BLaER1 treated with 17β-estradiol and CSF1 and Interleukin-3, amounts not matched to agents 10 nM and 100 nM (cell line): Measurements from ENCODE around the gene ZDHHC3.

ENCODE experiments used
- H3K27ac ChIP-seq, 11 experiments: shearing (Covaris generic); formaldehyde crosslinking; 2 replicates each; pipeline ENCODE4 v1.8.1; 2022
- H3K27me3 ChIP-seq, 11 experiments: shearing (Covaris generic); formaldehyde crosslinking; 2 replicates each; pipeline ENCODE4 v1.8.1; 2022
- H3K36me3 ChIP-seq, 11 experiments: shearing (Covaris generic); formaldehyde crosslinking; 2 replicates each; pipeline ENCODE4 v1.8.1; 2022
- H3K4me1 ChIP-seq, 10 experiments: shearing (Covaris generic); formaldehyde crosslinking; 2 replicates each; pipeline ENCODE4 v1.8.1; 2022
- H3K4me2 ChIP-seq, 11 experiments: shearing (Covaris generic); formaldehyde crosslinking; 2 replicates each; pipeline ENCODE4 v1.8.1; 2022
- H3K4me3 ChIP-seq, 10 experiments: shearing (Covaris generic); formaldehyde crosslinking; 2 replicates each; pipeline ENCODE4 v1.8.1; 2022
- H3K9ac ChIP-seq, 11 experiments: shearing (Covaris generic); formaldehyde crosslinking; 2 replicates each; pipeline ENCODE4 v1.8.1; 2022
- H3K9me3 ChIP-seq, 11 experiments: shearing (Covaris generic); formaldehyde crosslinking; replicated peaks in 1 of 11; 2 replicates each; pipeline ENCODE4 v1.8.1; 2022
- H4K20me1 ChIP-seq, 11 experiments: shearing (Covaris generic); formaldehyde crosslinking; 2 replicates each; pipeline ENCODE4 v1.8.1; 2022
- Cebpa-rat ChIP-seq, 11 experiments: shearing (Covaris generic); IDR thresholded peaks; 2 replicates each; pipeline ENCODE4 v1.8.1; 2022

ZDHHC3 gene

DNA sequence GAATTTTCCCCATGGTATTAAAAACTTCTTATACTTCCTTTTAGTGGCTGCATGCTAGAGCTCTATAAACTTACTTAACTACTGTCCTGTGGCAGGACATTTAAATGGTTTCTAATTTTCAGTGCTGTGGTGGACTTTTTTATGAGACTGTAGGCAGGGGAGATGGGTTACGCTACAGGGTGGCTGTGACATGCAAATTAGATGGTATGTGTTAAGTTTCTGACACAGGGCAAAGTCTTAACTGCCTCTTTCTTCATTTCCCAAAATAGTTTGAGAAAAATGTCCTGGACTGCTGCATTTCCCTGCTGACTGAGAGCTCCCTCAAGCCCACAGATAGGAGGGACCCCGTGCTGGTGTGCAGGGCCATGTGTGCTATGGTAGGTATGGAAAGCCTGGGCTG is 79.5 kb downstream of the ZDHHC3 start:
- Histone ChIP-seq H3K4me3 (no peak overlapping the region), H3K36me3 (no peaks in the 10 kb centered on the region), H4K20me1 (no peaks in the 10 kb centered on the region), H3K4me2 (no peak overlapping the region), H3K27me3 (no peaks in the 10 kb centered on the region), H3K9me3 (no peaks in the 10 kb centered on the region), H3K9ac (no peak overlapping the region), H3K4me1 (peaks cover 0 to 8% (median 2%) of the 10 kb centered on the region in 10 experiments; a peak in 6 of 20 replicates), H3K27ac (no peak overlapping the region)
- no peak for TF ChIP-seq Cebpa-rat (IDR thresholded peaks at IDR 0.05)

DNA sequence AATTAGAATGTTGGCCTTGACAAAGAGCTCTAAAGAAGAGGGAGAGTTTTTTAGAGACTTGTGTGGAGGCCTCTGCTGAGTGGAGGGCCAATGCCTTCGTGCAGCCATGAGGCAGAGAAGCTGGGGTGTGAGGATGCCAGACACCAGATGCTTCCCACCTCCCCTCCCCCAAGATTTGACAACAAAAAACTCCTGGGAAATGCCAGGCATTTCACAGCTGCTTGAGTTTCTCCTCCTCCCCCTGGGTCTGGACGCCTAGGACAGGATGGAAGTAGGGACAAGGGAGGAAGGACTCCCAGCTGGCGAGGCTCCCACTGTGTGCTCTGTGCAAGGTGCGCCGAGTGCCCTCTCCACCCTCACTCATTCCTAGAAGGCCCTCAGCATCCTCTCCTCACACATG is 81.5 kb downstream of the ZDHHC3 start:
- no peak overlapping the region for H3K9ac ChIP-seq
- H3K4me3 ChIP-seq = no peak overlapping the region
- H3K36me3 ChIP-seq = no peaks in the 10 kb centered on the region
- H3K27me3 ChIP-seq = no peaks in the 10 kb centered on the region
- H3K4me1 ChIP-seq = peaks cover 0 to 24% (median 2%) of the 10 kb centered on the region in 10 experiments; a peak in 8 of 20 replicates
- no peak for TF ChIP-seq Cebpa-rat (IDR thresholded peaks at IDR 0.05)
- H3K4me2 ChIP-seq = no peak overlapping the region
- H3K27ac ChIP-seq = no peak overlapping the region
- no peaks in the 10 kb centered on the region for H3K9me3 ChIP-seq
- no peaks in the 10 kb centered on the region for H4K20me1 ChIP-seq

DNA sequence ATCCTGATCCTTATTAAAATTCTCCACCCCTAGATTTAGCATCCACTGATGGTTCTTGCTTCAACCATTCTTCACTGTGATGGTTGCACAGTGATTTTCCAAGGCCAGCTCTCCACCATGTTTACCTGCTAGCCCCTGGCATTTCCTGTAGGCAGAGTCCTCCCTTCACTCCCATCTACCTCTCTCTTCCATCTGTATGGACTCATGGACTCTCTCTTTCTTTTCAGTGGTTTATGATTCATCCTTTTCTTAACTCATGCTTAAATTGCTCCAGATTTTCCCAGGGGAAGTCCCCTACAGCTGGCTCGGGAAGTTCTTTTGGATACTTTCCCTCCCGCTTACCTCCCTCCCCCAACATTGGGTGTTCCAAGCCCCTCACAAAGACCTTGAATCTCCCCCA is 82.9 kb downstream of the ZDHHC3 start:
- Histone ChIP-seq H3K4me3 (no peak overlapping the region), H3K27me3 (no peaks in the 10 kb centered on the region), H3K4me1 (peaks cover 0 to 24% (median 2%) of the 10 kb centered on the region in 10 experiments; a peak in 8 of 20 replicates), H3K9ac (no peak overlapping the region), H3K9me3 (no peaks in the 10 kb centered on the region), H3K27ac (no peak overlapping the region), H4K20me1 (no peaks in the 10 kb centered on the region), H3K36me3 (no peaks in the 10 kb centered on the region), H3K4me2 (no peak overlapping the region)
- TF ChIP-seq Cebpa-rat (IDR thresholded peaks at IDR 0.05) = no peak

DNA sequence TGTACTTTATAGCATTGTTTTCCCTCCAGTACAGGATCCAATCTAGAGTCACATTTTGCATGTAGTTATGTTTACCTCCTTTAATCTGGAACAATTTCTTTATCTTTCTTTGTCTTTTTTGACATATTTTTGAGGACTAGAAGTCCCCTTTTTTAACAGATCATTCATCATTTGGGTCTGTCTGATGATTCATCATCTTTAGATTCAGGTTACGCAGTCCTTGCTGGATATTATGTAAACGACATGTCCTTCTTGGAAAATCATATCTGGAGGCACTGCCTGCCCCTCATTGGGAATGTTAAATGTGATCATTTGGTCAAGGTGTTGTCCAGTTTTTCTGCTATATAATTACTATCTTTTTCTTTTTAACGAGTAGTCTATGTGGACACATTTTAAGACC is 83.3 kb downstream of the ZDHHC3 start:
- H3K4me2 ChIP-seq = no peak overlapping the region
- H3K4me1 ChIP-seq = peaks cover 0 to 24% (median 2%) of the 10 kb centered on the region in 10 experiments; a peak in 8 of 20 replicates
- H3K4me3 ChIP-seq = no peak overlapping the region
- no peaks in the 10 kb centered on the region for H3K27me3 ChIP-seq
- no peak for TF ChIP-seq Cebpa-rat (IDR thresholded peaks at IDR 0.05)
- no peaks in the 10 kb centered on the region for H3K9me3 ChIP-seq
- H4K20me1 ChIP-seq = no peaks in the 10 kb centered on the region
- H3K36me3 ChIP-seq = no peaks in the 10 kb centered on the region
- no peak overlapping the region for H3K9ac ChIP-seq
- no peak overlapping the region for H3K27ac ChIP-seq

DNA sequence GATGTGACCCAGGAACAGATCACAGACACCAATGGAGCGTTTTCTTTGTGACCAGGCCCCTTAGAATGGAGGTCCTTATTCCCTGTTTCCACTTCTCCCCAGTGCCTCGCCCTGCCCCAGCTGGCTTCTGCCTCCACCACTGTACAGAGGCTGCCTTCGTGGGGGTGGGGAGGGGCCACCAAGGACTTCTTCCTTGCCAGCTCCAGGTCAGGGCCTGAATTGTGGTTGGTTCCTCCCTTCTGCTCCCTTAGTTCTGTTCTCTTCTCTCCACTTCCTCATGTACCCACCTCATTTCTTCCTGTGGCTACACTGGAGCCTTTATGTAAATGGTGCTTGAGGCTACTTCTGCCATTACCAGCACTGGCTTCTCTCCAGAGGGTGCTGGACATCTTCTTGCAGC is 85.1 kb downstream of the ZDHHC3 start:
- Histone ChIP-seq H3K4me2 (peak overlapping the region in 3 of 11 experiments; percentile 32 to 54 (median 33); a peak in 6 of 22 replicates), H3K9ac (no peak overlapping the region), H3K4me3 (no peak overlapping the region), H3K36me3 (no peaks in the 10 kb centered on the region), H3K27me3 (no peaks in the 10 kb centered on the region), H3K4me1 (peaks cover 0 to 16% (median 0%) of the 10 kb centered on the region in 10 experiments; a peak in 7 of 20 replicates), H4K20me1 (no peaks in the 10 kb centered on the region), H3K9me3 (no peaks in the 10 kb centered on the region), H3K27ac (no peak overlapping the region)
- TF ChIP-seq Cebpa-rat (IDR thresholded peaks at IDR 0.05) = no peak

DNA sequence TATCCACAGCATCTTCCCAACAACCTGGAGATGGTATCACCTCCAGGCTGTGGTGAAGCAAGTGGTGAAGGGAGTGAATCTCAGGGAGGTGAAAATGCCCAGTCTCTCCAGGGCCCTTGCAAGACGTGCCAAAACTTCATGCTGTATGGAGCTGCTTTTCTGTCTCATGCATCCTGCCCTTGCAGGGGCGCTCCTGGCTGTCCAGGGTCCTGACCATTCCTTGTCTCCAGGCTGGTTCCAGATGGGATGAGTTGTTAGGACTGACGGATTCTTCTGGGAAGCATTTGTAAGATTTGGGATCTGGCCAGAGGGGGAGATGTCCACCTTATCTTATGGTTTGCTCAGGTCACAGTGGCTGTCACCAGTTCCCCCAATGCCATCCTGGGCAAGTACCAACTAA is 85.7 kb downstream of the ZDHHC3 start:
- Histone ChIP-seq H3K4me2 (no peak overlapping the region; a peak in 2 of 22 replicates), H3K9me3 (no peaks in the 10 kb centered on the region), H3K4me1 (peaks cover 0 to 16% (median 0%) of the 10 kb centered on the region in 10 experiments; a peak in 7 of 20 replicates), H3K9ac (no peak overlapping the region), H3K4me3 (no peak overlapping the region), H3K36me3 (no peaks in the 10 kb centered on the region), H4K20me1 (no peaks in the 10 kb centered on the region), H3K27ac (no peak overlapping the region), H3K27me3 (no peaks in the 10 kb centered on the region)
- no peak for TF ChIP-seq Cebpa-rat (IDR thresholded peaks at IDR 0.05)

DNA sequence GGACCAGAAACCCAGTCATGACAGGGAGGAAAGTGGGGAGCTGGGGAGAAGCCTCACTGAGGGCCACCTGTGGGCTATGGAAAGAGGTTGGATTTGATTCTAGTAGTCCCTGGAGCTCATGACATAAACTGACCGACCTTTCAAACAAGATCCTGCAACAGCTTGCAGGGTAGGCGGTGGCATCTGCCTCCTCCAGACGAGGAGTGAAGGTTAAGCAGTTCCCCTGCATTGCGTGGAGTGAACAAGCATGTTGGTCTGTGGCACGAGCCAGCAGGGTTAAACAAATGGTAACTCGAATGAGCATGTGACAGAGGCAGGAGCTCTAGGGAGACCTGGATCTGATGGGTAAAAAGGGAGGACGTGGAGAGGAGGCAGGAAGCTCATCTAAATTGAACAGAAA is 88.9 kb downstream of the ZDHHC3 start:
- Histone ChIP-seq H3K27me3 (no peaks in the 10 kb centered on the region), H4K20me1 (no peaks in the 10 kb centered on the region), H3K36me3 (no peaks in the 10 kb centered on the region), H3K9me3 (no peaks in the 10 kb centered on the region), H3K4me1 (peaks cover 0 to 26% (median 0%) of the 10 kb centered on the region in 10 experiments; a peak in 9 of 20 replicates), H3K4me3 (no peak overlapping the region), H3K27ac (no peak overlapping the region), H3K9ac (no peak overlapping the region), H3K4me2 (no peak overlapping the region)
- TF ChIP-seq Cebpa-rat (IDR thresholded peaks at IDR 0.05) = no peak

DNA sequence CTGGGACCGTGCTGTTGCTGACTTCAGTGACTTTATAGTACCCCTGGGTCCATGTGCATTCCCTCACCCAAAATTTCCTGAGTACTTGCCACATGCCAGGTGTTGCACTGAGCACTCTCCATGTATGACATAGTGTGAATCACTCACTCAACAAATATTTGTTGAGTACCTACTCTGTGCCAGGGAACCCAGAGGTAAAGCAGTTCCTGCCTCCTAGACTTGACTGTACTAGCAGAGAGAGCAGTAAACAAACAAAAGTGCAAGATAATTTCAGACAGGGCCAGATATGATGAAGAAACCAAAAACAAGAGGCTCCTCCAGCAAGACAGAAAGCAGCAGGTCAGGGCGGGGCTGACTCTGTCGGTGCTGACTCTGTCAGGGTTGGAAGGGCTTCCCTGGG is 89.4 kb downstream of the ZDHHC3 start:
- Histone ChIP-seq H3K27me3 (no peaks in the 10 kb centered on the region), H3K36me3 (no peaks in the 10 kb centered on the region), H3K4me3 (no peak overlapping the region), H3K4me2 (no peak overlapping the region), H3K9me3 (no peaks in the 10 kb centered on the region), H4K20me1 (no peaks in the 10 kb centered on the region), H3K9ac (no peak overlapping the region), H3K4me1 (peaks cover 0 to 26% (median 0%) of the 10 kb centered on the region in 10 experiments; a peak in 9 of 20 replicates), H3K27ac (no peak overlapping the region)
- TF ChIP-seq Cebpa-rat (IDR thresholded peaks at IDR 0.05) = no peak

DNA sequence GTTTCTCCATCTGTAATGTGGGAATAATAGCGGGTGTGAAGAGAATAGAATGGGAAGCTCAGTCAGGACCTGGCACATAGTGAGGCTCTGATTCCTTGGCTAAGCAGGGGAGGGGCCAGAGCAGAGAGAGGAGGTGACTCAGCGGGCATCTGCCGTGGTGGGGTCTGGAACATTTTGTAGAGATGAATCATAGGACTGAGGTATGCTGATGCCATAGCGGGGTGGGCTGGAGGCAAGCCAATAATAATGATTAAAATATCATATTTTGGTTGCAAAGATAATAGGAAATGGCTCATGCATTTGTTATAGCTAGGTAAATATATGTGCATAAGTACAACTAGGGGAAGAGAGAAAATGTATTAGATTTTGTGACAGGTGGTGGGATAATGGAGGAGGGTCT is 90.4 kb downstream of the ZDHHC3 start:
- Histone ChIP-seq H3K27ac (no peak overlapping the region), H3K4me1 (peaks cover 0 to 20% (median 0%) of the 10 kb centered on the region in 10 experiments; a peak in 9 of 20 replicates), H4K20me1 (no peaks in the 10 kb centered on the region), H3K4me2 (no peak overlapping the region), H3K27me3 (no peaks in the 10 kb centered on the region), H3K9me3 (no peaks in the 10 kb centered on the region), H3K9ac (no peak overlapping the region), H3K36me3 (no peaks in the 10 kb centered on the region), H3K4me3 (no peak overlapping the region)
- TF ChIP-seq Cebpa-rat (IDR thresholded peaks at IDR 0.05) = no peak

DNA sequence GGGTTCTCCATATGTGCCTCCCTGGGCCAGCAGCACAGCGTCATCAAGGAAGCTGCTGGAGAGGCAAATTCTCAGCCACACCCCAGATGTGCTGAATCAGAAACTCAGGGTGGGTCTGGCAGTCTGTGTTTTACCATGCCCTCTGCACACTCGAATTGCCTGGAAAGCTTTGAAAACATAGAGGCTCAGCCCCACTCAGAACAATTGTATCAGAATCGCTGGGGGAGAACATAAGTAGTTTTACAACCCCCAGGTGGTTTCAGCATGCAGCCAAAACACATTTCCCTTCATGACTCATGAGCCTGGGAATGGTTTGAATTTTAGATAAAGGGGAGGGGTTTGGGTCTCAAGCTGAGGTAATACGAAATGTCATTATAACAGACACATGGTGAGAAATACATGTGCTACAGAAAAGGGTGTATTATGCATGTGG is 92.0 kb downstream of the ZDHHC3 start:
- no peaks in the 10 kb centered on the region for H3K27me3 ChIP-seq
- no peaks in the 10 kb centered on the region for H4K20me1 ChIP-seq
- peaks cover 0 to 17% (median 0%) of the 10 kb centered on the region in 10 experiments; a peak in 6 of 20 replicates for H3K4me1 ChIP-seq
- H3K36me3 ChIP-seq = no peaks in the 10 kb centered on the region
- H3K9me3 ChIP-seq = no peaks in the 10 kb centered on the region
- H3K27ac ChIP-seq = no peak overlapping the region
- H3K4me2 ChIP-seq = peak overlapping the region in 2 of 11 experiments; percentile 3 to 37; a peak in 2 of 22 replicates
- H3K9ac ChIP-seq = no peak overlapping the region
- no peak for TF ChIP-seq Cebpa-rat (IDR thresholded peaks at IDR 0.05)
- H3K4me3 ChIP-seq = no peak overlapping the region
